GM13977 (cell line): ENCODE results near the gene HIC1.

ENCODE experiments used
- DNase-seq: peaks from one replicate; pipeline ENCODE4 v3.0.0; 2012; ENCODE audit warnings: low spot score
- in situ Hi-C: fragments of 300-500 bp; cut with MboI; formaldehyde crosslinking; loops from one replicate; pipeline ENCODE4 v1.12.0; 2022; ENCODE audit warnings: low sequenced_read_pairs, low pct_unique_long_range_greater_than_20kb, mixed read lengths, inconsistent platforms; ENCODE audit not compliant: unreplicated experiment
- TF ChIP-seq, protein P1 (sequence below): IDR thresholded peaks from 2 replicates; pipeline ENCODE4 v1.5.1; 2012; ENCODE audit warnings: mild to moderate bottlenecking, control low read depth; ENCODE audit not compliant: insufficient read depth; ENCODE audit errors: extremely low read depth, missing control alignments

Gene HIC1

DNA sequence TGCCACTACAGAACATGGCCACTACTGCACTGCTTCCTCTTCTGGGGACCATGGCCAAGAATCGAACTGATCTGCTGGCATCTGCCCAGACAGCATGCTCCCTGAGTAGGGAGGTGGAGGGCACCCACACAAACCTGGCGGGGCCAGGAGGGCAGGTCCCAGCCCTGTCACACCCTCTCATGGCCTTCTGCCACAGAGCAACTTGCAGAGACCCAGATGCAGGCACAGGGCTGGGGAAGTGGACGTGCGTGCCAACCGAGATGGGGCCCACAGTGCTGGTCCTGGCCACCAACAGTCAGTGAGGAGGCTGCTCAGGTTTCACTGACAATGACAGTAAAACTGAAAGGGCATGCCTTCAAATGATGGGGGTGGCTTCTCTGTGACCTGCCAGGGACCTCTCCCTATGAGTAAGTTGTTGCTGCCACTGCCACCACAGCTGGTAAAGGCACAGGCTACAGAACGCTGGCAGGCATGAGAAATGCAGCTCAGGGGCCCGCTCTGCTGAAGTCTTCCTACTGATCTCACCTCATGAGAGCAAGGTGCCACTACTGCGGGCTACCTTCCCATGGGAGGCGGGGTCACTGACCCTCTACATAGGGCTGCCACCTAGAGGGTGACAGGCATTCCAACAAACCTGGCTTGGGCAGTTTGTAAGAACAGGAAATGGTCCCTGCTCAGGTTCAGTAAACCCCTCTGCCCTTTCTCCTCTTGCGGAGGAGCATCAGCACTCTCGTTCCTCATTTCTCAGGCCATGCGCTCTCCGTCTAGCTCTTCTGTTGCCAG, 15.5 kb downstream of the HIC1 start:
- TF ChIP-seq, protein P1, sequence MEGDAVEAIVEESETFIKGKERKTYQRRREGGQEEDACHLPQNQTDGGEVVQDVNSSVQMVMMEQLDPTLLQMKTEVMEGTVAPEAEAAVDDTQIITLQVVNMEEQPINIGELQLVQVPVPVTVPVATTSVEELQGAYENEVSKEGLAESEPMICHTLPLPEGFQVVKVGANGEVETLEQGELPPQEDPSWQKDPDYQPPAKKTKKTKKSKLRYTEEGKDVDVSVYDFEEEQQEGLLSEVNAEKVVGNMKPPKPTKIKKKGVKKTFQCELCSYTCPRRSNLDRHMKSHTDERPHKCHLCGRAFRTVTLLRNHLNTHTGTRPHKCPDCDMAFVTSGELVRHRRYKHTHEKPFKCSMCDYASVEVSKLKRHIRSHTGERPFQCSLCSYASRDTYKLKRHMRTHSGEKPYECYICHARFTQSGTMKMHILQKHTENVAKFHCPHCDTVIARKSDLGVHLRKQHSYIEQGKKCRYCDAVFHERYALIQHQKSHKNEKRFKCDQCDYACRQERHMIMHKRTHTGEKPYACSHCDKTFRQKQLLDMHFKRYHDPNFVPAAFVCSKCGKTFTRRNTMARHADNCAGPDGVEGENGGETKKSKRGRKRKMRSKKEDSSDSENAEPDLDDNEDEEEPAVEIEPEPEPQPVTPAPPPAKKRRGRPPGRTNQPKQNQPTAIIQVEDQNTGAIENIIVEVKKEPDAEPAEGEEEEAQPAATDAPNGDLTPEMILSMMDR: peak; percentile 22
- in situ Hi-C loops: no loop called here
- peak; percentile 81 for DNase-seq

DNA sequence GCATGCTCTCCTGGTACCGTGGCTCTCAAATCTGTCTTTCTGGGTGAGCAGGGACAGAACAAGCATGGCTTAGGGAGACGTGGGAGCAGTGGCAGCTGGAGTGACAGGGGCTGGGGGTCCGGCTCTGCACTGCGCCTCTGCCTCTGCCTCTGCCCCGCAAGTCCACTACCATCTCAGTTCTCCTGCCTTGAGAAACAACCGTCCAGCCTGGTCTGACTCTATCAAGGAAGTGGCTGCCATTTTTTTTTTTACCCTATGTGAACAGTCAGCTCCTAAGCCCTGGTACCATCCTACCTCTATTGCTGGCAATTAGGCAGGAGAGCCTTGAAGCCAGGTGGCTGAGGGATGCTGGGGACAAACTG, 16.1 kb downstream of the HIC1 start:
- DNase-seq: no peak
- TF ChIP-seq, protein P1: no peak
- in situ Hi-C loops: no loop called here

DNA sequence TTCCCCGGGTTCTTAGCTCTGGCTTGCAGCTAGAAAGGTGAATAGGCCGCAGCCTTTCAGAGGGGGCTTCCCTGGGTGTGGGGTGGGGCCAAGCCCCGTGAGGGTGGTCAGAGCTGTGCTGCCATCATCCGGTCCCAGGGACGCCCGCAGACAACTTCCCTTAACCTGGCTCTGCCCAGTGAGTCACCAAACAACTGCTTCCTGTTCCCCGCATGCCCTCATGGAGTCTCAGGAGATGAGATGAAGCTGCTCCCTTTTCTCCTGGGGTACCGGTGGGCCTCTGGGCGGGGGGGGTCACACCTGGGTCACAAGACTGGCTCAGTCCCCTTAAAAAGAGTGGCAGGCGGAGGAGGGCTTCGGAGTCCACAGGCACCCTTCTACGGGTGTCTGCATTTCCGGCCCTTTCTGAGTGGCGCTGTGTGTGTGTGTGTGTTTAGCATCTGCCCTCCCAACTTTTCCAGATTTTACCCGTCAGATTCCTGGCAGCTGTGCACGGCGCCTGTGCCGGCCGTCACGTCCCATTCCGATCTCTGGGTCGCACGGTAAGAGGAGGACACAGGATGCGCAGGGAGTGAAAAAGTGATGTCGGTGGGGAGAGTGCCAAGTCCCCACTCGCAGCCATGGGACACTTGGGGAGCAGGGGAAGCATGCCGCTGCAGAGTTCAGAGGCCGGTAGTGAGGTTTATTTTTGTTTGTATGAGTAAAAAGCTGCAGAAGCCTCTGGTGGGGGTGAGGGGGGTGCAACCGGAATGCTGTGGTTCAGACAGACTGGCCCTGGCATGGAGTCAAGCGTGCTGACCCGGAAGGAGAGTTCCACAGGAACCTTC, 16.8 kb downstream of the HIC1 start:
- in situ Hi-C loops: no loop called here
- no peak for DNase-seq
- TF ChIP-seq, protein P1: no peak

DNA sequence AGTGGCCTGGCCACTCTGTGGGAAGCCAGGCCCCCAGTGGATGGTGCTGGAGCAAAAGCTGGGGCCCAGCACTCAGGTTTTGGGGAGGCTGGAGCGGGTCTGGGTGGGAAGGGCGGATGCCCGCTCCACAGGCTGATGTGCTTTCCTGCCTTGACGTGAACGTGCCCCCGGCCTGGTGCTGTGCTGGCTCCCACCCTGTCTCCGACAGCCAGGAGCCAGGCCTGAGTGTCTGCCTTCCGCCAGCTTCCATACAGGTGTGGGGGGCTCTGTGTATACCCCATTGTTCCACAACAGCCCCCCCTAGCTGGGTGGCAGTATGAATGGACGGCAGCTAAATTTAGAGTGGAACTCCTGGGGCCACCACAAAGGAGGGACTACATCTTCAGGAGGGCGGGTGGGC, 20.0 kb downstream of the HIC1 start:
- TF ChIP-seq, protein P1: peak; percentile 5
- DNase-seq: no peak
- in situ Hi-C loops: no loop called here

DNA sequence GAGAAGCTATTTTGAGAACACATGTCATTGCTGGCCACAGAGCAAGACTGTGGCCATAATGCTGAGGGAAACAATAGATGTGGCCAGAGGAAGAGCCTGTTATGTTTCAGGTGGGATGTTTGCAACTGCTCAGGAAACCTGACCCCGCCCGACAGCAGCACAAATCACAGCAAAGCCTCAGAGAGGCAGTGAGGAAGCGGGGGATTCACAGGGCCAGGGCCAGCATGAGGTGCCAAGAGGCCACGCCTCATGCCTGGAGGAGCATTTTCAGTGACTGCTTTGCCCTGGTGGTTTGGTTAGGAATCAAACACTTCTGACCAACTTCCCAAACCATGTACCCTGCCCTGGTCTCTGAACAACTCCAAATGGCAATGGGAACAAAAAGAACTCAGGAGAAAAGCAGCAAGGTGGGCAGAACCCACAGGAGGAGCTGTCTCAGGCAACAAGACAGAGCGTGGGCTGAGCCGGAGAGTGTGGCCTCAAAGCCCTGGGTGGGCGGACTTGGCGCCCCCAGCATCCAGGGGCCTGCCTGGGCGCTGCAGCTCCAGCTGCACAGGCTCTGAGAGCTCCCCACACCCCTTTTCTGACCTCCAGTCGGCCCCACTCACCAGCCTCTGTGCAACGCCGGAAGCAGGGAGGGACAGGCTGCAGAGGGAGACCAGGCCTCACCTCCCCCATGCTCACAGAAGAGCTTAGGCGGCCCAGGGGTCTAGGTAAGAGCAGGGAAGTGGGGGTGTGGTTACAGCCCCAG, 20.6 kb downstream of the HIC1 start:
- DNase-seq: no peak
- TF ChIP-seq, protein P1: no peak
- in situ Hi-C loops: no loop called here
